Uterus (tissue), 4 donors: ENCODE measurements around the gene SLC4A4. TPM values are rescaled to one million over a fixed set of nuclear protein-coding genes. Genes with fewer than 3 reads are reported as not detected.

ENCODE experiments used
- DNase-seq, 2 donors: peaks; one replicate each; pipeline ENCODE4 v3.0.0-alpha.2; 2019 to 2020
- H3K27ac ChIP-seq, 2 donors: fragments of 200-600 bp; sonication (generic); 1 replicate in 1 of 2; 2 replicates in 1 of 2; pipeline ENCODE4 v1.5.1; 2016 to 2018
- H3K27me3 ChIP-seq, 2 donors: fragments of 200-600 bp; sonication (generic); one replicate each; pipeline ENCODE4 v1.5.1; 2018 to 2019; ENCODE audit warnings: control low read depth in 1 of 2
- H3K36me3 ChIP-seq, 2 donors: fragments of 200-600 bp; sonication (generic); one replicate each; pipeline ENCODE4 v1.5.1; 2019; ENCODE audit warnings: control low read depth in 1 of 2
- H3K4me1 ChIP-seq, 2 donors: fragments of 200-600 bp; sonication (generic); one replicate each; pipeline ENCODE4 v1.5.1; 2018 to 2019; ENCODE audit warnings: control low read depth in 1 of 2
- H3K4me3 ChIP-seq, 2 donors: fragments of 200-600 bp; sonication (generic); 1 replicate in 1 of 2; 2 replicates in 1 of 2; pipeline ENCODE4 v1.5.1; 2018 to 2019; ENCODE audit warnings: mild to moderate bottlenecking in 1 of 2
- H3K9me3 ChIP-seq, 2 donors: fragments of 200-600 bp; sonication (generic); one replicate each; pipeline ENCODE4 v1.5.1; 2019; ENCODE audit warnings: control low read depth in 1 of 2
- POLR2A ChIP-seq, 2 donors: fragments of 450-650 bp; IDR thresholded peaks; one replicate each; pipeline ENCODE4 v1.6.1; 2016; ENCODE audit warnings: antibody characterized with exemption in 2 of 2, mild to moderate bottlenecking in 1 of 2, moderate library complexity in 1 of 2
- intact Hi-C: fragments of 100-400 bp; cut with DNase I; formaldehyde crosslinking; loops from one replicate; pipeline ENCODE4 v1.15.1; 2023; ENCODE audit warnings: low total_unique reads
- total RNA-seq, 4 donors: library from RNA; depleted of rRNA in 3 of 4; stranded (reverse); fragments of >200 nt in 3 of 4; gene quantifications; one replicate each; pipeline versions ENCODE4 v1.1.0 to v1.2.4, GENCODE V29; 2014 to 2023
- TF ChIP-seq, protein P1 (sequence below), 4 experiments: fragments of 200-600 bp in 2 of 4; fragments of 450-650 bp in 2 of 4; sonication (generic) in 2 of 4; IDR thresholded peaks; one replicate each; pipeline ENCODE4 v1.5.1; 2016 to 2019; ENCODE audit warnings: antibody characterized with exemption in 4 of 4, mild to moderate bottlenecking in 2 of 4, moderate library complexity in 1 of 4
- donor health status: DM: yes; HTN: yes; CAD: no.

The SLC4A4 gene
- total RNA-seq, 4 donors from 2014 or later = 0.29 to 9.0 (median 0.87) TPM

GRCh38 chr4:71545168-71545567 is 206.3 kb downstream of the SLC4A4 start:
- Histone ChIP-seq H3K27ac (no peak overlapping the region), H3K27me3 (no peaks in the 10 kb centered on the region), H3K36me3 (no peaks in the 10 kb centered on the region), H3K4me3 (no peak overlapping the region), H3K4me1 (no peaks in the 10 kb centered on the region), H3K9me3 (no peaks in the 10 kb centered on the region)
- DNase-seq = no peak
- TF ChIP-seq POLR2A (IDR thresholded peaks at IDR 0.05) = no peak
- TF ChIP-seq, protein P1, sequence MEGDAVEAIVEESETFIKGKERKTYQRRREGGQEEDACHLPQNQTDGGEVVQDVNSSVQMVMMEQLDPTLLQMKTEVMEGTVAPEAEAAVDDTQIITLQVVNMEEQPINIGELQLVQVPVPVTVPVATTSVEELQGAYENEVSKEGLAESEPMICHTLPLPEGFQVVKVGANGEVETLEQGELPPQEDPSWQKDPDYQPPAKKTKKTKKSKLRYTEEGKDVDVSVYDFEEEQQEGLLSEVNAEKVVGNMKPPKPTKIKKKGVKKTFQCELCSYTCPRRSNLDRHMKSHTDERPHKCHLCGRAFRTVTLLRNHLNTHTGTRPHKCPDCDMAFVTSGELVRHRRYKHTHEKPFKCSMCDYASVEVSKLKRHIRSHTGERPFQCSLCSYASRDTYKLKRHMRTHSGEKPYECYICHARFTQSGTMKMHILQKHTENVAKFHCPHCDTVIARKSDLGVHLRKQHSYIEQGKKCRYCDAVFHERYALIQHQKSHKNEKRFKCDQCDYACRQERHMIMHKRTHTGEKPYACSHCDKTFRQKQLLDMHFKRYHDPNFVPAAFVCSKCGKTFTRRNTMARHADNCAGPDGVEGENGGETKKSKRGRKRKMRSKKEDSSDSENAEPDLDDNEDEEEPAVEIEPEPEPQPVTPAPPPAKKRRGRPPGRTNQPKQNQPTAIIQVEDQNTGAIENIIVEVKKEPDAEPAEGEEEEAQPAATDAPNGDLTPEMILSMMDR (IDR thresholded peaks at IDR 0.05) = no peak
- intact Hi-C loops = no loop called here

- Histone ChIP-seq H3K4me1 (no peaks in the 10 kb centered on the region), H3K9me3 (no peaks in the 10 kb centered on the region), H3K27me3 (no peaks in the 10 kb centered on the region), H3K27ac (no peak overlapping the region), H3K4me3 (no peak overlapping the region), H3K36me3 (no peaks in the 10 kb centered on the region)
- intact Hi-C loops = no loop called here
- no peak for DNase-seq
- no peak for TF ChIP-seq POLR2A (IDR thresholded peaks at IDR 0.05)
- TF ChIP-seq, protein P1 (IDR thresholded peaks at IDR 0.05) = no peak
Observed at GRCh38 chr4:71549516-71550160, 210.8 kb downstream of the SLC4A4 start.

- Histone ChIP-seq H3K36me3 (no peaks in the 10 kb centered on the region), H3K27me3 (no peaks in the 10 kb centered on the region), H3K4me1 (no peaks in the 10 kb centered on the region), H3K27ac (no peak overlapping the region), H3K4me3 (no peak overlapping the region), H3K9me3 (no peaks in the 10 kb centered on the region)
- no peak for DNase-seq
- TF ChIP-seq POLR2A (IDR thresholded peaks at IDR 0.05) = no peak
- TF ChIP-seq, protein P1 (IDR thresholded peaks at IDR 0.05) = no peak
- intact Hi-C loops = no loop called here
Observed at GRCh38 chr4:71550220-71551165, 211.7 kb downstream of the SLC4A4 start.

- Histone ChIP-seq H3K4me1 (no peaks in the 10 kb centered on the region), H3K36me3 (no peaks in the 10 kb centered on the region), H3K27ac (no peak overlapping the region), H3K4me3 (no peak overlapping the region), H3K9me3 (no peaks in the 10 kb centered on the region), H3K27me3 (no peaks in the 10 kb centered on the region)
- TF ChIP-seq, protein P1 (IDR thresholded peaks at IDR 0.05) = peak in 1 of 4 experiments; percentile 20
- no peak for TF ChIP-seq POLR2A (IDR thresholded peaks at IDR 0.05)
- DNase-seq = no peak
- intact Hi-C loops = no loop called here
Observed at GRCh38 chr4:71553605-71554004, 214.8 kb downstream of the SLC4A4 start.

DNA sequence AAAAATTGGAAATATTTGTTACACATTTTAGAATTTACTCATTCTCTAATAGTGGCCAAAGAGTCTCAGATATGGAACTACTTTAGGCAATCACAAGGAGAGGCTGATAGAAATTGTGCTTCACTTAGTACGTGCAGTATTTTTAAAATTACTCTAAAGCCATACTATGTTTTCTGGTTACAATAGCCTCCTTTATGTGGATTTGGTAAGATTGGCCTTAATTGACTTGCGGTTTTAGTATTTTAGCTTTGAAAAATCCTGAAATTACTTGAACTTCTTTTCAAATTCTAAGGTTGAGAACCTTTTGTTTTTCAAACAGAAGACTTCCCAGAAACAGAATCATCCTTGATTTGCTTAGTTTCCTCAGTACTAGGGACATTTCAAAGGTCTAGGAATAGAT is 215.2 kb downstream of the SLC4A4 start:
- Histone ChIP-seq H3K36me3 (no peaks in the 10 kb centered on the region), H3K27me3 (no peaks in the 10 kb centered on the region), H3K4me3 (no peak overlapping the region), H3K27ac (no peak overlapping the region), H3K9me3 (no peaks in the 10 kb centered on the region), H3K4me1 (no peaks in the 10 kb centered on the region)
- intact Hi-C loops = no loop called here
- DNase-seq = no peak
- no peak for TF ChIP-seq POLR2A (IDR thresholded peaks at IDR 0.05)
- TF ChIP-seq, protein P1 (IDR thresholded peaks at IDR 0.05) = no peak
